IPS DF 6.9 (cell line): ENCODE measurements around the gene LINC01488.

ENCODE experiments used
- DNase-seq: peaks from one replicate; pipeline ENCODE4 v3.0.0-alpha.2; 2013; ENCODE audit warnings: low read depth, low spot score
- H3K27ac ChIP-seq: one replicate; pipeline ENCODE4 v1.5.1; 2013; ENCODE audit warnings: low read length, control low read depth
- H3K27me3 ChIP-seq: 2 replicates; pipeline ENCODE4 v1.6.1; 2013; ENCODE audit warnings: mild to moderate bottlenecking, low read length; ENCODE audit not compliant: control insufficient read depth, insufficient read depth
- H3K36me3 ChIP-seq: 2 replicates; pipeline ENCODE4 v1.6.1; 2013; ENCODE audit warnings: low read length; ENCODE audit not compliant: control insufficient read depth, insufficient read depth
- H3K4me1 ChIP-seq: 2 replicates; pipeline ENCODE4 v1.6.1; 2013; ENCODE audit warnings: low read length; ENCODE audit not compliant: control insufficient read depth, insufficient read depth
- H3K4me3 ChIP-seq: 2 replicates; pipeline ENCODE4 v1.5.1; 2013; ENCODE audit warnings: mild to moderate bottlenecking, low read length
- H3K9me3 ChIP-seq: 2 replicates; pipeline ENCODE4 v1.6.1; 2013; ENCODE audit warnings: low read length, inconsistent platforms; ENCODE audit not compliant: control insufficient read depth, insufficient read depth
- WGBS: extraction: QIAGEN DNeasy Blood & Tissue Kit; methylation state at CpG from one replicate; pipeline ENCODE4 v1.1.7; 2013; ENCODE audit warnings: mixed read lengths, missing lambda C conversion rate; ENCODE audit not compliant: insufficient read length, insufficient coverage; 5-methylcytosine and 5-hydroxymethylcytosine counted together

LINC01488 gene

DNA sequence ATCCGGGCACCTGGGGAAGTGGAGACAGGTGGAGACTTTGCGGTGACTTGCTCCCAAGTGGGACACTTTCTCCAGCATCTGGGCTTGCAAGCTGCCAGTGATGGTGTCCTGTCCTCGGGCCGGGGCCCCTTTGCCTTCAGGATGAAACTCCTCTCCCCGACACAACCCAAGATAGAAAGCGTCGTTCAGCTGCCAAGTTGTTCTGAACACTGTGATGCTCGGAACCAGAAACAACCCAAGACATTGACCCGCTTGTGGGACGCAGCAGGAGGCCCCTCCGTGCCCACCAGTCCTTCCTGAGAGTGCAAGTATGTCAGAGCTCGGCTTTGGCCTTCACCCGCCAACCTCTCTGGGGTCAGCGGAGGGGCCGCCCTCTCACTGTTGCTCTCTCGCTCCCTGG, 31.3 kb downstream of the LINC01488 start:
- Histone ChIP-seq H3K27ac (no peak overlapping the region), H3K4me3 (no peak overlapping the region), H3K36me3 (no peaks in the 10 kb centered on the region), H3K27me3 (no peaks in the 10 kb centered on the region; the same call in 1 of the 2 replicates), H3K4me1 (no peaks in the 10 kb centered on the region), H3K9me3 (no peaks in the 10 kb centered on the region)
- no CpG with 5 or more reads among the region's 16 CpGs for WGBS
- no peak for DNase-seq

DNA sequence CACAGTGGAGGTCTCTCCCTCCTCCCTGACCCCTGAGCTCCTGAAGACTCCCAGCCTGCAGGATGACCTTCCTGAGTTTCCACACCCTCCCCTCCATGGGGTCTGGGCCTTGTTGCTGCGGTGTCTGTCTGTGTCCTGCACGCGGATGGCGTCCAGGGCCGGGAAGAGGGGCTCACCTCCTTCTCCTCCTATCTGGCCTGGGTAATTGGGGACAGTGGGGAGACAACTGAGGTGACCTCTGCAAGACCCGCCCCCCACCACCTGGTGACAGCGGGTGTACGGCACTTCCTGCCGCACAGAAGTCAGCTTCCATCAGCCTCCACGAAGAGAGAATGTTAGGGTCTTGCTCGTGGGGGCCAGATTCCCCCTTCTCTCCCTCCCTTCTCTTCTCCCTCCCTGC, 31.7 kb downstream of the LINC01488 start:
- no peaks in the 10 kb centered on the region for H3K9me3 ChIP-seq
- H3K4me1 ChIP-seq: no peaks in the 10 kb centered on the region
- H3K4me3 ChIP-seq: no peak overlapping the region
- no peaks in the 10 kb centered on the region for H3K36me3 ChIP-seq
- H3K27ac ChIP-seq: no peak overlapping the region
- WGBS: no CpG with 5 or more reads among the region's 11 CpGs
- no peak for DNase-seq
- no peaks in the 10 kb centered on the region; the same call in 1 of the 2 replicates for H3K27me3 ChIP-seq

DNA sequence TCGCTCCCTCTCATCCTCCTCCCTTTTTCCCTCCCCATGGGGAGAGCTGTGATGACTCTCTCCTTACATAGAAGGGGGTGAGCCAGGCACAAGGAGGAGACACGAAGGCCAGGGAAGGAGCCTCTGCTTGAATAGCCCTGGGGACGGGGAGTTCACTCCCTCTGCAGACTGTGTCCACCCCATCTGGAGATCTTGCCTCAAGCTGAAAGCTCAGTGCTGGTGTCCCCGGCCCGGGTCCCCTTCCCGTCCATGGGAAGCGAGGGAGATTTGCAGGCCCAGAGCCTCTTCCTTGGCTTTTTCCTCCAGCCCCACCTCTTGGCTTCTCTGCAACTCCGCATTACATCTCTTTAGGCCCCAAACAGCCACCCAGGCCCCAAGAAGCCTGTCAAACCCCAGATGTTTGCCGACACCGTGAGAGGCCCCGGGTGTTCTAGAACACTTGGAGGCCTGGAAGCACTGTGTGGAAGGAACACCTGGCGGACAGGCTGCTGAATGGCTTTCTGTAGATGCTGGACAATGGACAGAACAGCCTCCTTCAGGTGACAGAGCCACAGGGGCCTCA, 32.3 kb downstream of the LINC01488 start:
- H3K27ac ChIP-seq: no peak overlapping the region
- WGBS: 92% methylated on average over 1 of the region's 12 CpGs

GRCh38 chr11:69514771-69515170, 33.3 kb downstream of the LINC01488 start:
- WGBS: no CpG with 5 or more reads among the region's 5 CpGs
- Histone ChIP-seq H3K36me3 (no peaks in the 10 kb centered on the region), H3K9me3 (no peaks in the 10 kb centered on the region), H3K27me3 (no peaks in the 10 kb centered on the region; the same call in 1 of the 2 replicates), H3K4me1 (no peaks in the 10 kb centered on the region), H3K27ac (no peak overlapping the region), H3K4me3 (no peak overlapping the region)
- DNase-seq: no peak

More for the DNA sequence above, 32.3 kb downstream of the LINC01488 start:
- Histone ChIP-seq H3K9me3 (no peaks in the 10 kb centered on the region), H3K27me3 (no peaks in the 10 kb centered on the region; the same call in 1 of the 2 replicates), H3K4me1 (no peaks in the 10 kb centered on the region), H3K4me3 (no peak overlapping the region), H3K36me3 (no peaks in the 10 kb centered on the region)
- DNase-seq: no peak

GRCh38 chr11:69515271-69516245, 34.1 kb downstream of the LINC01488 start:
- Histone ChIP-seq H3K4me3 (no peak overlapping the region), H3K4me1 (no peaks in the 10 kb centered on the region; the same call in 1 of the 2 replicates), H3K36me3 (no peaks in the 10 kb centered on the region), H3K27ac (no peak overlapping the region), H3K27me3 (no peaks in the 10 kb centered on the region; the same call in 1 of the 2 replicates), H3K9me3 (no peaks in the 10 kb centered on the region)
- WGBS: no CpG with 5 or more reads among the region's 12 CpGs
- no peak for DNase-seq

DNA sequence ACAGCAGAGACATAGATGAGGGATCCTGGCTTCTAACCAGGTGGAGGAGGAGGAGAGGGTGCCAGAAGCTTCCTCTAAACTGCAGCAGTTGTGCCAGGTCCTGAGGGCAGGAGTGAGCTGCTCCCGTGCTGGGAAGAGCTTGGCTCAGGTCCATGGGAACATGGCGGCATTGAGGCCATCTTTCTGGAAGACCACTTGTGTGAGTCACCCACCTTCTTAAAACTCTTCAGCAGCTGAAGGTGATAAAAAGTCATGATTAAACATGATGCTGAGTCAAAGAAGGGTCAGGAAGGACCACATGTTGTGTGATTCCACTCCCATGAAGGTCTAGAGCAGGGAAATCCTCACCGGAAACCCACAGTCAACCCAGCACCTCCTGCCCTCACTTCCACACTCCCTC, 35.1 kb downstream of the LINC01488 start:
- no peak overlapping the region for H3K27ac ChIP-seq

DNA sequence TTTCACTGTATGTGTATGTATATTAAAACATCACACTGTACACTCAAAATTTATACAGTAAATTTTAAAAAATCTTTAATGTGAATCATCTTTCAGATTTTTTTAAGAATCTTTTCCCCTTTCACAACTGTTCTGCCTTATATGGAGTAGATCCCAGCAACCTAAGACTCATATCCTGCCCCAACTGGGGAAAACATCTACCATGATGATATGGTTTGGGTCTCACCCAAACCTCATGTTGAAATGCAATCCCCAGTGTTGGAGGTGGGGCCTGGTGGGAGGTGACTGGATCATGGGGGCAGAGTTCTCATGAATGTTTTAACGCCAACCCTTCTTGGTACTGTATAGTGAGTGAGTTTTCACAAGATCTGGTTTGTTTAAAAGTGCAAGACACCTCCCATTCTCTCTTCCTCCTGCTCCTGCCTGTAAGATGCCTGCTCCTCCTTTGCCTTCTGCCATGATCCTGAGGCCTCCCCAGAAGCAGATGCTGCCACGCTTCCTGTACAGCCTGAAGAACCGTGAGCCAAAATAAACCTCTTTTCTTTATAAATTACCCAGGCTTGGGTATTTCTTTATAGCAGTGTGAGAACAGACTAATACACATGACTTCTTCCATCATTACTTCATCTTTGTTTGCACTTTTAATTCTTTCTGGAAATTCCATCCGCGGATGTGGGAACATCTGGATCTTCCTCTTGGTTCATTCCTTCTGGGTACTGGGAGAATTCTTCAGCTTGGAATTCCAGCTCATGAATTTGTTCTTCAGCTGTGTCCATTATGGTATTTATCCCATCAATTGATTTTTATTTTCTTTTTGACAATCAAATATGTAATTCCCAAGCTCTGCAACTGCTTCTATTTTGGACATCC, 36.9 kb downstream of the LINC01488 start:
- no peak for DNase-seq
- H3K4me1 ChIP-seq: peaks cover 1% of the 10 kb centered on the region; the same call in 1 of the 2 replicates
- H3K27ac ChIP-seq: no peak overlapping the region
- no peak overlapping the region for H3K4me3 ChIP-seq
- H3K27me3 ChIP-seq: no peaks in the 10 kb centered on the region; the same call in 1 of the 2 replicates
- H3K36me3 ChIP-seq: no peaks in the 10 kb centered on the region
- H3K9me3 ChIP-seq: no peaks in the 10 kb centered on the region
- no CpG with 5 or more reads among the region's 5 CpGs for WGBS

More for the DNA sequence above, 35.1 kb downstream of the LINC01488 start:
- no peaks in the 10 kb centered on the region for H3K36me3 ChIP-seq
- peaks cover 1% of the 10 kb centered on the region; the same call in 1 of the 2 replicates for H3K4me1 ChIP-seq
- H3K9me3 ChIP-seq: no peaks in the 10 kb centered on the region
- WGBS: no CpG with 5 or more reads among the region's 3 CpGs
- no peak for DNase-seq
- H3K27me3 ChIP-seq: no peaks in the 10 kb centered on the region; the same call in 1 of the 2 replicates
- H3K4me3 ChIP-seq: no peak overlapping the region

DNA sequence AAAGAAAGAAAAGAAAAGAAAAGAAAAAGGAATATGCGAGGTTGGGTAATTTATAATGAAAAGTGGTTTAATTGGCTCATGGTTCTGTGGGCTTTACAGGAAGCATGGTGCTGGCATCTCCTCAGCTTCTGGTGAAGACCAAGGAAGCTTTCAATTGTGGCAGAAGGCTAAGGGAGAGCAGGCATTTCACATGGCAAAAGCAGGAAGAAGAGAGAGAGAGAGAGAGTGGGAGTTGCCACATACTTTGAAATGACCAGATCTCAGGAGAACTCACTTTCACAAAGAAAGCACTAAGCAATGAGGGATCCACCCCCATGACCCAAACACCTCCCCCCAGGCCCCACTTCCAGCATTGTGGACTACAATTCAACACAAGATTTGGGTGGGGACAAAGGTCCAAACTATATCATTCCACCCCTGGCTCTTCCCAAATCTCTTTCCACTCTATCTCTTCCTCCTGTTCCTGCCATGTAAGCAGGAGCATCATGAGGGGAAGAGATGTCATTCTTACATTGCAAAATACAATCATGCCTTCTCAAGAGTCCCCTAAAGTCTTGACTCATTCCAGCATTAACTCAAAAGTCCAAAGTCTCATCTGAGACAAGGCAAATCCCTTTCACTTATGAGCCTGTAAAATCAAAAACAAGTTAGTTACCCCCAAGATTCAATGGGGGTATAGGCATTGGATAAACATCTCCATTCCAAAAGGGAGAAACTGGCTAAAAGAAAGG, 38.9 kb downstream of the LINC01488 start:
- Histone ChIP-seq H3K4me1 (peaks cover 3% of the 10 kb centered on the region), H3K4me3 (no peak overlapping the region), H3K36me3 (no peaks in the 10 kb centered on the region; the same call in 1 of the 2 replicates), H3K27ac (no peak overlapping the region), H3K27me3 (no peaks in the 10 kb centered on the region; the same call in 1 of the 2 replicates), H3K9me3 (no peaks in the 10 kb centered on the region)
- DNase-seq: no peak
- 100% methylated on average over 1 of the region's 1 CpG for WGBS

GRCh38 chr11:69521457-69521856, 40.0 kb downstream of the LINC01488 start:
- no CpG with 5 or more reads among the region's 4 CpGs for WGBS
- DNase-seq: peak; percentile 66
- H3K27ac ChIP-seq: no peak overlapping the region

More at GRCh38 chr11:69521457-69521856, 40.0 kb downstream of the LINC01488 start:
- no peak overlapping the region for H3K4me3 ChIP-seq
- H3K27me3 ChIP-seq: no peaks in the 10 kb centered on the region
- no peaks in the 10 kb centered on the region for H3K9me3 ChIP-seq
- H3K4me1 ChIP-seq: peaks cover 3% of the 10 kb centered on the region
- H3K36me3 ChIP-seq: no peaks in the 10 kb centered on the region; the same call in 1 of the 2 replicates
